HG02840 (cell line): ENCODE measurements around the gene NANOG.
"Not testable (repeated sequence)": the region's sequence is repeated elsewhere in the genome, so short reads cannot be mapped to it uniquely, and the experiment has no call there.

Experiments
- ATAC-seq: cut with Tn5 transposase; IDR thresholded peaks from one replicate; pipeline ENCODE4 v1.9.1; 2021; ENCODE audit warnings: mild to moderate bottlenecking, moderate library complexity, moderate number of reproducible peaks; ENCODE audit not compliant: unreplicated experiment, low FRiP score

The NANOG gene

DNA sequence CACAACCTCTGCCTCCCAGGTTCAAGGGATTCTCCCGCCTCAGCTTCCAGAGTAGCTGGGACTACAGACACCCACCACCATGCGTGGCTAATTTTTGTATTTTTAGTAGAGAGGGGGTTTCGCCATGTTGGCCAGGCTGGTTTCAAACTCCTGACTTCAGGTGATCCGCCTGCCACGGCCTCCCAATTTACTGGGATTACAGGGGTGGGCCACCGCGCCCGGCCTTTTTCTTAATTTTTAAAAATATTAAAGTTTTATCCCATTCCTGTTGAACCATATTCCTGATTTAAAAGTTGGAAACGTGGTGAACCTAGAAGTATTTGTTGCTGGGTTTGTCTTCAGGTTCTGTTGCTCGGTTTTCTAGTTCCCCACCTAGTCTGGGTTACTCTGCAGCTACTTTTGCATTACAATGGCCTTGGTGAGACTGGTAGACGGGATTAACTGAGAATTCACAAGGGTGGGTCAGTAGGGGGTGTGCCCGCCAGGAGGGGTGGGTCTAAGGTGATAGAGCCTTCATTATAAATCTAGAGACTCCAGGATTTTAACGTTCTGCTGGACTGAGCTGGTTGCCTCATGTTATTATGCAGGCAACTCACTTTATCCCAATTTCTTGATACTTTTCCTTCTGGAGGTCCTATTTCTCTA is at the start of gene NANOG:
Gene NANOG, plus strand, starts transcription at position 519 of the 645 bp plus-strand sequence. CDS start 213 bp downstream, outside the sequence.
- ATAC-seq = not testable (repeated sequence)

DNA sequence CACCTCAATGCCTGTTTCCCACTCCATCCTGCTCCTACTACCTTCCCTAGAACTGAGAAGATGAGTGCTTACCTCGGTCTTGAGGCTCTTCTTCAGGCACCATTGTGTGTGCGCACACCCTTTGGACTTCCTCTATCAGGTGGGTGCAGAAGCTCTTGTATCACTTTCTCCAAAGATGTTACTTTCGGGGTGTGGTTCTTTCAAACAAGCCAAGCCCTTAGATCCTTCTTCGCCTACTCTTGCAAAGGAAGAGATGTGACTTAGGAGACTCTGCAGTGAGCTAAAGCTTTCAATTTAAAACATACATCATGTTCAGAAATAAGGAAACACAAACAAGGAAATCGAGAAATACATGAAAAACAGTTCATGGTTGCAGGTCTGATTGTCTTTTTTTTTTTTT is 42.0 kb upstream of the NANOG start, which contains the start of gene CLEC4C:
Gene CLEC4C, minus strand, starts transcription at position 130 of the 400 bp plus-strand sequence. Its CDS starts 27 bp downstream, at position 103.
- ATAC-seq = no peak

DNA sequence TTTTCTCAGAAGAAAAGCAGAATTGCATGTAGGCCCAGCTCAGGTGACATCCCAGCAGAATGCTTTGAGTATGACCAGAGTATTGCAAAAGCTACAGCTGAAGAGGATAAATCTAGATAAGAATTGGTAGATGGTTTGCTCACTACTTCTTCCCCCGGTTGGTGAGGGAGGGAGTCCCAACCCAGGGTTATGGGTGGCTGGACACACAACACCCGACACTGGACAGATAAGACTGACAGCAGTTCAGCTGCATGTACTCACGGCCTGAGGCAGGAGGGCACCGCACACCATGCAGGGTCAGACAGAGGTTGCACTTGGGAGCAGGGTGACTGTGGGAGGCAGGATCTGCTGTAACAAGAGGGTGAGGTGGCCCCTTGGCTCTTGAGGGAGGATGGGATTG is 40.4 kb upstream of the NANOG start:
- no peak for ATAC-seq

- no peak for ATAC-seq
These were observed 39.8 kb upstream of the NANOG start for GRCh38 chr12:7749442-7749841.

- no peak for ATAC-seq
These were observed 38.9 kb upstream of the NANOG start for GRCh38 chr12:7750350-7750749.

DNA sequence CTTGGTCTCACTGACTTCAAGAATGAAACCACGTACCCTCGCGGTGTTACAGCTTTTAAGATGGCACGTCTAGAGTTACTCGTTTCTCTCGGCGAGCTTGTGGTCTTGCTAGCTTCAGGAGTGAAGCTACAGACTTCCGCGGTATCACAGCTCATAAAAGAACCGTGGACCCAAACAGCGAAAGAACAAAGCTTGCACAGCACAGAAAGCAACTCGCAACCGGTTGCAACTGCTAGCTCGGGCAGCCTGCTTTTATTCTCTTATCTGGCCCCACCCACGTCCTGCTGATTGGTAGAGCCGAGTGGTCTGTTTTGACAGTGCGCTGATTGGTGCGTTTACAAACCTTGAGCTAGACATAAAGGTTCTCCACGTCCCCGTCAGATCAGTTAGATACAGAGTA is 37.8 kb upstream of the NANOG start:
- ATAC-seq = no peak

- not testable (repeated sequence) for ATAC-seq
These were observed 37.0 kb upstream of the NANOG start for GRCh38 chr12:7751941-7752922.

GRCh38 chr12:7755668-7756067 is 33.5 kb upstream of the NANOG start:
- not testable (repeated sequence) for ATAC-seq

- no peak for ATAC-seq
These were observed 32.2 kb upstream of the NANOG start for GRCh38 chr12:7756993-7757392.

- ATAC-seq = no peak
These were observed 30.4 kb upstream of the NANOG start for GRCh38 chr12:7758766-7759140.

- no peak for ATAC-seq
These were observed 19.2 kb upstream of the NANOG start for GRCh38 chr12:7769999-7770398.

DNA sequence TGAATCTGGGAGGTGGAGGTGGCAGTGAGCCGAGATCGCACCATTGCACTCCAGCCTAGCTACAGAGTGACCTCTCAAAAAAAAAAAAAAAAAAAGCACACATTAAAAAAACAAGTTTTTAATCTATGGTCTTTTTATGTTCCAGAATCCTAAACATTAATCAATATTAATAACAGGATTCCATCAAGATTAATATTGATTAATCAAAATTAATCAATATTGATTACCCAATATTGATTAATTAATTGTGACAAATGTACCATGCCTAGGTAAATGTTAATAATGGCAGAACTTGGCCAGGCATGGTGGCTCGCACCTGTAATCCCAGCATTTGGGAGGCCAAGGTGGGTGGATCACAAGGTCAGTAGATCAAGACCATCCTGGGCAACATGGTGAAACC is 7.9 kb upstream of the NANOG start:
- no peak for ATAC-seq

DNA sequence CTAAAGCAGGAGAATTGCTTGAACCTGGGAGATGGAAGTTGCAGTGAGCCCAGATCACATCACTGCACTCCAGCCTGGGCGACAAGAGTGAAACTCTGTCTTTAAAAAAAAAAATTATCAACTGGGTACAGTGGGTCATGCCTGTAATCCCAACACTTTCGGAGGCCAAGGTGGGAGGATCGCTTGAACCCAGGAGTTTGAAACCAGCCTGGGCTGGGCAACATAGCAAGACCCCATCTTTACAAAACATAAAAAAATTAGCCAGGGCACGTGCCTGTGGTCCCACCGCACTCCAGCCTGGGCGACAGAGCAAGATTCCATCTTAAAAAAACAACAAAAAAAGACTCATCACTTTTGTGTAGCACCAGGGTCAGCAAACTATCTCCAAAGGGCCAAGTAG is 7.1 kb upstream of the NANOG start:
- no peak for ATAC-seq

DNA sequence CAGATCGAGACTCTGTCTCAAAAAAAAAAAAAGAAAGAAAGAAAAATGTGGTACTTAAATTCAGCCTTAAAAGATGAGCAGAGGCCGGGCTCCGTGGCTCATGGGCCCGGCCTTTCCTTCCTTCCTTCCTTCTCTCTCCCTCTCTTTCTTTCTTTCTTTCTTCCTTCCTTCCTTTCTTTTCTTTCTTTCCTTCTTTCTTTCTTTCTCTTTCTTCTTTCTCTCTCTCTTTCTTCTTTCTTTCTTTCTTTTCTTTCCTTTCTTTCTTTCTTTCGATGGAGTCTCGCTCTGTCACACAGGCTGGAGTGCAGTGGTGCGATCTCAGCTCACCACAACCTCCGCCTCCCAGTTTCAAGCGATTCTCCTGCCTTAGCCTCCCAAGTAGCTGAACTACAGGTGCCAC is 5.8 kb upstream of the NANOG start:
- ATAC-seq = not testable (repeated sequence)

DNA sequence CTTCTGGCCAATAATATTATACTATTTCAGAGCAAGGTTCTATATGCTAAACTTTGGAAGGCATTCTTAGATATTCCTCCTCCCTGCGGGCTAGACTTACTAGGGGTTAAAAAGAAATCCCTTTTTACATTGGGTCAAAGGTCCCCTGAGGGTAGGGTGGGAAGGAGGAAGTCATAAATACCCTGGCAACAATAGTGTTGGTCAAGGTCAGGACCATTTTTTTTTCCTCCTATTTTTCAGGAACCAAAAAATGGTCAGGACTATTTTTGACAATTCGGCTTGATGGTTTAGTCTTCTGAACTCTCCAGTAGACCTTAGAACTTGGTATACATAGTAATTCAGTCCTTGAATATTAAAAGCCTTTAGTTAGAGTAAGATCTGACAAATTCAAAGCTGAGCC is 4.5 kb upstream of the NANOG start:
- ATAC-seq = no peak

DNA sequence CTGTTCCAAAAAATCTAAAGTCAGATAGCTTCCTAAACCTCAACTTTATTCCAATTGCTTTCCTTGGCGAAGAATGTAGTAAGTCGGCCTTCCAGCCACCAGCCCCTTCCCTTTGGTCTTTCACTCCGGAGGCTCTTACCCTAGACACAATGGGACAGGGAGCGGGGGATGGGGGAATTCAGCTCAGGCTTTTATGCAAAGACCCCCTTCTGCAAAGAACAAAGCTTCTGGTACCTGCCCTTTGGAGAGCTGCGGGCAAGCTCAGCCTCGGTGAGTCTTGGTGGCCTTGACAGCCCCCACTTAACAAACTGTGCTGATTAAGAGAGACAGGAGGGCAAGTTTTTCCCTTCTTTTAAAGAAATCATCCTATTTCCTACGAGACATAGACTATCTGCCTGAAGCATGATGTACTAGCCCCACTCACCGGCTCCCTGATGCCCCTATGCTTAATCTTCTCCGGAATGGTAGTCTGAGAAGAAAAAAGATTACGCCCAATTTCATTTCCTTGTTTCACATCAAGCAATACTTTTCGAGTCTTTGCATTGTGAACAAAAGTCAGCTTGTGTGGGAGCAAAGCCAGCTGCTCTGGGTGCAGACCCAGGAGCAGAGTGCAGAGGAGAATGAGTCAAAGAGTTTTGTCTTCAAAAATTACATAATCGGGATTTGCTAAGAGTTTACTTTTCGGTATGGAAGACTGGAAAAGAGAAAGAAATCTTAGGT is 1.5 kb upstream of the NANOG start:
- ATAC-seq = no peak

DNA sequence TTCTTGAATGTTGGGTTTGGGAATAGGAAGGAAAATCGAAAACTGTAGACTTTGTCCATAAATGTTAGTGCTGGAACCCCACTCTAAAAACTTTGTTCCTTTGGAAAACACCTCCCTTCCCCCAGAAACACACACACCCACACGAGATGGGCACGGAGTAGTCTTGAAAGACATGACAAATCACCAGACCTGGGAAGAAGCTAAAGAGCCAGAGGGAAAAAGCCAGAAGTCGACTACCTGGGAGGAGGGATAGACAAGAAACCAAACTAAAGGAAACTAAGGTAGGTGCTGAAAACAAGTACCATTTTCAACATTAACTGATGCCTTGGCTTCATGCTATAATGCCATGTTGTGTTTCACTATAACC is 925 bp upstream of the NANOG start:
- ATAC-seq = no peak

GRCh38 chr12:7793211-7793610 is 4.0 kb downstream of the NANOG start:
- ATAC-seq = no peak

DNA sequence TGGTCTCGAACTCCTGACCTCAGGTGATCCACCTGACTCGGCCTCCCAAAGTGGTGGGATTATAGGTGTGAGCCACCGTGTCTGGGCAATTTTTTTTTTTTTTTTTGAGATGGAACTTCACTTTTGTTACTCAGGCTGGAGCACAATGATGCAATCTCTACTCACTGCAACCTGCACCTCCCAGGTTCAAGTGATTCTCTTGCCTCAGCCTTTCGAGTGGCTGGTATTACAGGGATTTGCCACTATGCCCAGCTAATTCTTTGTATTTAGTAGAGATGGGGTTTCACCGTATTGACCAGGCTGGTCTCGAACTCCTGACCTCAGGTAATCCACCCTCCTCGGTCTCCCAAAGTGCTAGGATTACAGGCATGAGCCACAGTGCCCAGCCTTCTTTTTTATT is 8.1 kb downstream of the NANOG start:
- not testable (repeated sequence) for ATAC-seq

DNA sequence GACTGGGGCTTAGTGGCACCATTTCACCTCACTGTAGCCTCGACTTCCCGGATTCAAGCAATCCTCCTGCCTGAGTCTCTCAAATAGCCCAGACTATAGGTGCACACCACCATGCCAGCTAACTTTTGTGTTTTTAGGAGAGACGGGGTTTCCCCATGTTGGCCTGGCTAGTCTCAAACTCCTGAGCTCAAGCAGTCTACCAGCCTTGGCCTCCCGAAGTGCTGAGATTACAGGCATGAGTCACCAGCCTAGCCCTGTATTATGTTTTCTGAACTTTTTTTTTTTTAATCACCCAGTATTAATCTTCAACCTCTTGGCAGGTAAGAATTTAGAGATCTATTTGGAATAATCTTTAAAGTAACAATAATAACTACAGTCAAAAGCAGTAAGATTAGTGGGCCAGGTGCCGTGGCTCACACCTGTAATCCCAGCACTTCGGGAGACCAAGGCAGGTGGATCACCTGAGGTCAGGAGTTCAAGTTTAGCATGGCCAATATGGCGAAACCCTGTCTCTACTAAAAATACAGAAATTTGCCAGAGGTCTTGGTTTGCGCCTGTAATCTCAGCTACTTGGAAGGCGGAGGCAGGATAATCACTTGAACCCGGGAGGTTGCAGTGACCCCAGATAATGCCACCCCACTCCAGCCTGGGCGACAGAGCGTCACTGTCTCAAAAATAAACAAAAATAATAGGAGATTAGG is 8.6 kb downstream of the NANOG start:
- no peak for ATAC-seq
